HL-60/S4 (cell line): ENCODE measurements around the gene DNAL4.
"Not testable (repeated sequence)": the region's sequence is repeated elsewhere in the genome, so short reads cannot be mapped to it uniquely, and the experiment has no call there.

ENCODE experiments used
- in situ Hi-C: fragments of 300-500 bp; cut with MboI; formaldehyde crosslinking; loops from 2 replicates; pipeline ENCODE4 v1.14.3; 2022; ENCODE audit warnings: low sequenced_read_pairs

Gene DNAL4

GRCh38 chr22:38828191-38828590, 34.2 kb upstream of the DNAL4 start:
- in situ Hi-C loops = no loop called here

- in situ Hi-C loops = no loop called here
These were observed 33.6 kb upstream of the DNAL4 start for GRCh38 chr22:38827510-38827909.

DNA sequence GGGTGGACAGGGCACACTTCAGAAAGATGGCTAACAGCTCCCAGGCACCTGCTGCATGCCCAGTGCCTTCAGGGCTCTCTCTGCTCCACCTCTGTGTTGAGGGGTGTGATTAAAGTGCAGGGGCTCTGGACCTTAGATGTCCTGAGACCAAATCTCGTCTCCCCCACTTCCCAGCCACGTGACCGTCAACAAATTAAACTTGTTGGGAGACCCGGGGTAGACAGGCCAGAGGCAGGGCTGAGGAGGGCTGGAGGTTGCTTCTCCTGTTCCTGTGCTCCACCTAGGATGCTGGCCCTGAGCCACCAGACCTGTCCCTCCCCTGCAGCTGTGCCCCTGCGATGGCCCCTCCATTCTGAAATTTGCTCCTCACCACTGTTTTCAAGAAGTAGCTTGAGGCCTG, 32.9 kb upstream of the DNAL4 start:
- in situ Hi-C loops = no loop called here

GRCh38 chr22:38826386-38826785, 32.4 kb upstream of the DNAL4 start:
- in situ Hi-C loops = no loop called here

GRCh38 chr22:38824585-38824984, 30.6 kb upstream of the DNAL4 start:
- in situ Hi-C loops = no loop called here

GRCh38 chr22:38823637-38824036, 29.7 kb upstream of the DNAL4 start:
- in situ Hi-C loops = no loop called here

GRCh38 chr22:38823076-38823475, 29.1 kb upstream of the DNAL4 start:
- in situ Hi-C loops = no loop called here

DNA sequence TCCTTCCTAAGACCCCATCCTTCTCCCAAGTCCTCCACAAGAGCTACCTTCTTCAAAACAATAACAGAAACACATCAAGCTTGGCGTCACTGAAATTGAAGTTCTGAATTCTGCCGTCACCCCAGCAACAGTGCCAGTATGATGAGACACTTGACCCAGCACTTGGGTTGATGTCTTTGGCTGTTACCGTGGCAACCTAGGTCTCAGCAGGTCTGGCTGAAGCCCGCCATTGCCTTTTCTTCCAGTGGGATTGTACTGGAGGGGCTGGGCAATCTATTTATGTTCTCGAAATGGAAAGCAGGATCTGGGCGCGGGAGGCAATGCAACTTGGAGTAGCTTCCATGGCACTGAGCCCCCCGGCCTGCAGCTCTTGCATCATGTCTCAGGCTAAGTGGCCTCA, 26.1 kb upstream of the DNAL4 start:
- in situ Hi-C loops = no loop called here

DNA sequence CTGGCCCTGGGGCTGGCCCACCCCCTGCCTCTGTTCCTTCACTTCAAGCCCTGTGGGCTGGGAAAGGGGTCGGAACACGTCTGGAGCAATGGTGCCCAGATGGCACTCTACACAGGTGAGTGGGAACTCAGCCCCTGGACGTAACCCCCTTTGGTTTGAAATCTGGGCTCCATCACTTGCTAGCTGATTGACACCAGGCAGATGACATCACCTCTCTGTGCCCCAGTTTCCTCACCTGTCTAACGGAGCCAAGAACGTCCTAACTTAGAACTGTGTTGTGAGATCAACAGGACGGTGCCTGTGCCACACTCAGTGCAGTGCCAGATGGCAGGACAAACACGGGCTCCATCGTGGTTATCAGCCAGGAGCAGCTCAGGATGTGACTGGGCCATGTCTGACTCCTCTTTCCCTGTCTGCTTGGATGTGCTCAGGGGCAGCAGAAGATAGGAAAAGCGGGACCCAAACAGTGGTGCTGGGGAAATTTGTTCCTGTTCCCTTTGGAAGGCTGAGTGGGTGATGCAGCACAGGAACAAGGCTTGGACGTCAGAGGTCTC, 25.5 kb upstream of the DNAL4 start:
- in situ Hi-C loops = no loop called here

DNA sequence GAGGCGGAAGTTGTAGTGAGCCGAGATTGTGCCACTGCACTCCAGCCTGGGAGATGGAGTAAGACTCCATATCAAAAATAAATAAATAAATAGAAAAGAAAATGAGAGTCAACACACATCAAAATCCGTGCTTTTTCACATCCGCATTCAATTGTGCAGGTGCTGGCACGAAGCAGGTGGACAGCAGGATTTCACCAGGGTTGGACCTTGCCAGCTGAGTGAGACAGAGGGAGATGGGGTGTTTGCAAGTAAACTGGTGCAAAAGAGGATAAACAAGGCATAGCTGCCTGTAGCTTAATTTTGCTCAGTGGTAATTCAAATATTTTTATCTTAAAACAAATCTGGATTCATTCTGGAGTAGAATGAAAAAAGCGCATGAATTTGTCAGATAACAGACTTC, 23.3 kb upstream of the DNAL4 start:
- in situ Hi-C loops = no loop called here

- in situ Hi-C loops = no loop called here
These were observed 21.9 kb upstream of the DNAL4 start for GRCh38 chr22:38815842-38816241.

DNA sequence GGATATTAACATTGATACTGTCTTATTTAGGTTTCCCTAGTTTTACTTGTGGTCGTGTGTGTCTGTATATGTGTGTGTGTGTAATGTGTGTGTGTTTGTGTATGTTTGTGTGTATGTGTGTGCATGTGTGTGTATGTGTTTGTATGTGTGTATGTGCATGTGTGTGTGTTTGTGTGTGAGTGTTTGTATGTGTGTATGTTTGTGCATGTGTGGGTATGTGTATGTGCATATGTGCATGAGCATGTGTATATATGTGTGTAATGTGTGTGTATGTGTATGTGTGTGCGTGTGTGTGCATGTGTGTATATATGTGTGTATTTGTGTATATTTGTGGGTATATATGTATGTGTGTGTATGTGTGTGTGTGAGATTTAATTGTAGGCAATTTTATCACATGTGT, 17.3 kb upstream of the DNAL4 start:
- in situ Hi-C loops = no loop called here

GRCh38 chr22:38805041-38805593, 11.2 kb upstream of the DNAL4 start:
- in situ Hi-C loops = not testable (repeated sequence)

DNA sequence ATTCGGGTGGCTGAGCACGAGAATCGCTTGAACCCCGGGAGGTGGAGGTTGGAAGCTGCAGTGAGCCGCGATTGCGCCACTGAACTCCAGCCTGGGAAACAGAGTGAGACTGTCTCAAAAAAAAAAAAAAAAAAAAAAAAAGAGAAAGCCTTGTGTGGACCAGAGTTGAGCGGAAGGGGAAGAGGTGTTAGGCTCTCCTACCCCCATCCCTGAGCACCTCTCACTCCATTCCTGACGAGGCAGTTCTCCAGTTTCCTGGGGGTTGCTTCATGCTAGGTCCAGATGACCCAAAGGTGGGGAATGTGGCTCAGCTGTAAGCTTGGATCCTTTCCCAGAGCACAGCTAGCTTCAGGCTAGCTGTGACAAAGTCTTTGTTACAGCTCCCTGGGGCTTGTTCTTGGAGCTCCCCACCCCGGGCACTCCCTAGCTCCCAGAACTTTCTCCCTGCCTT, 8.8 kb upstream of the DNAL4 start:
- in situ Hi-C loops = no loop called here

- in situ Hi-C loops = no loop called here
These were observed 5.5 kb upstream of the DNAL4 start for GRCh38 chr22:38799265-38800002.

DNA sequence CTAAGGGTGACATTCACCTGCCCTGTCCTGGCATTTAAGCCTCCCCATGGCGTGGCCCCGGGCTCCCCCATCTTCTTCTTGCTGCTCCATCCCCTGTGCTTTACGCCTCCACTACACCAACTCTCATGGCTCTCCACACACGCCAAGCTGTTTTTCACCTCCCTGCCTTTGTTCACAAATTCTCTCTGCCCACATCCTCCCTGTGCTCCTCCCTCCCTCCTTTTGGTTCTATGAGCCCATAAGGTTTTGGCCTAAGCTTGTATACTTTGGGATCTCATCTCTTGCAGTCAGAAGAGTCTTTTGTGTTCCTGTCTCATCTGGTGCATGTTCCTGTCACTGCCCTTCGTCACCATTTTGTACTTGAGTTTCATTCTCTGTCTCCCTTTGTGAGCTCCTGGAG, 4.6 kb upstream of the DNAL4 start:
- in situ Hi-C loops = no loop called here

DNA sequence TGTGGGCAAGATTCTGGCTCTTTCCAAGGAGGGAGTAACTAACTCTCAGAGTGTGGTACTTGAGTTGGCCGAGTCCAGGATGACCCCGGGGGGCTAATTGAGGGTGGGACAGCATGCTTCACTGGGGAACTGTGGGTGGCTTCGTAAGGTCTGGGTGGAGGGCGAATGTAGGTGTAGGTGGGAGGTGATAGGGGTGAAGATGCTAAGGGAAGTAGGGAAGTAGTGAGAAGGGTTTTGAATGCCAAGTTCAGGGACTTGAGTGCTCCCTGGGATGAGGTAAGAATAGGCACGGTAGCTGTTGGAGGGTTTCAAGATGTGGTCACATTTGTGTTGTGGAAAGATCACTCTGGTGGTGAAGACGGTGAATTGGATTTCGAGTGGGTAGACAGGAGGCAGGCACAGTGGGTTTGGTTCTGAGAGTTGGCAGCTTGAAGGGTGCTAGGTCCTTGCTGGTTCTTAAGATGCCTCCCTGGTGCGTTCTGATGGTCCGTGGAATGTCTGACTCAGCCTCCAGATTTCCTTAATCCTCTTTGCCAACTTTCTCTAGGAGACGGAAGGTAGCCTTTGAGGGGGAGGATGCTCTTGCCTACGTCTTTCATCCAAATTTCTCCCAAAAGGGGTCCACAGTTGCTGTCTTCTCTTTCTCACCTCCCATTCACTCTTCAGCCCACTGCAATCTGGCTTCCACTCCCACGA, 2.5 kb upstream of the DNAL4 start:
- in situ Hi-C loops = no loop called here

DNA sequence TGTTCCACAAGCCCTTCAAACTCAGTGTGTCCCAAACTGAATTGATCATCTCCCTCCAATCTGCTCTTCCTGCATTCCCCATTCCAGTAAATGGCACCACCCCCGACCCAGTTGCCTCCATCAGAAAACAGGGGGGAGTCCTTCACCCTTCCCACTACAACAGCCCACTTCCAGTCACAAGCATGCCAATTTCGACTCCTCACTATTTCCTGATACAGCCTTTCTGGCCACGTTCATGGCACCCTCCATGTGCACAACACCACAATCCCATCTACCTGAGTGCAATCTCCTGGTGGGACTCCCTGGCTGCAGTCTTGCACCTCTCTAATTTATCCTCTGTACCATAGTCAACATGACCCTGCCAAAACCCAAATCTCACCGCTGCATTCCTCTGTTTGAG, 1.6 kb upstream of the DNAL4 start:
- in situ Hi-C loops = no loop called here

GRCh38 chr22:38793317-38793716, 626 bp downstream of the DNAL4 start:
- in situ Hi-C loops = no loop called here

- in situ Hi-C loops = no loop called here
These were observed 1.1 kb downstream of the DNAL4 start for GRCh38 chr22:38792833-38793232.

GRCh38 chr22:38789606-38790005, 4.3 kb downstream of the DNAL4 start:
- in situ Hi-C loops = no loop called here

DNA sequence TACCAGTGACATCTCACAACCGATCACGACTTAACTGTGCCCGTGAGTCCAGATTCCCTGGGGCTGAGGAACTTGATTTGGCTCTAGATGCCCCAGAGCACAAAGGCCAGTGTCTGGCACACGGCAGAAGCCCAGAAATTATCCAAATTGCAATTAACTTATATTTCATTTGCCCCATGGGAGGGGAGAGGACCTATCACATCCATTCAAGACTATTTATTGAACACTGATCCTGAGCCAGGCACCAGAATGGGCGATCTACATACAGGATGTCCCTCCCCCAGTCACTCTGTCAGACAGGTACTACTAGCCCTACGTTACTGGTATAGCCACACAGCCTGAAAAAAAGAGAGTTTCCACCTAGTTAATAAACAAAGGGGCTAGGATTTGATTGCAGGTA, 5.1 kb downstream of the DNAL4 start:
- in situ Hi-C loops = no loop called here
